BLaER1 treated with 17β-estradiol and CSF1 and Interleukin-3, amounts not matched to agents 10 nM and 100 nM (cell line): Measurements from ENCODE around the gene AMBRA1.

Source experiments
- H3K27ac ChIP-seq, 11 experiments: shearing (Covaris generic); formaldehyde crosslinking; 2 replicates each; pipeline ENCODE4 v1.8.1; 2022
- H3K27me3 ChIP-seq, 11 experiments: shearing (Covaris generic); formaldehyde crosslinking; 2 replicates each; pipeline ENCODE4 v1.8.1; 2022
- H3K36me3 ChIP-seq, 11 experiments: shearing (Covaris generic); formaldehyde crosslinking; 2 replicates each; pipeline ENCODE4 v1.8.1; 2022
- H3K4me1 ChIP-seq, 10 experiments: shearing (Covaris generic); formaldehyde crosslinking; 2 replicates each; pipeline ENCODE4 v1.8.1; 2022
- H3K4me2 ChIP-seq, 11 experiments: shearing (Covaris generic); formaldehyde crosslinking; 2 replicates each; pipeline ENCODE4 v1.8.1; 2022
- H3K4me3 ChIP-seq, 10 experiments: shearing (Covaris generic); formaldehyde crosslinking; 2 replicates each; pipeline ENCODE4 v1.8.1; 2022
- H3K9ac ChIP-seq, 11 experiments: shearing (Covaris generic); formaldehyde crosslinking; 2 replicates each; pipeline ENCODE4 v1.8.1; 2022
- H3K9me3 ChIP-seq, 11 experiments: shearing (Covaris generic); formaldehyde crosslinking; replicated peaks in 1 of 11; 2 replicates each; pipeline ENCODE4 v1.8.1; 2022
- H4K20me1 ChIP-seq, 11 experiments: shearing (Covaris generic); formaldehyde crosslinking; 2 replicates each; pipeline ENCODE4 v1.8.1; 2022
- Cebpa-rat ChIP-seq, 11 experiments: shearing (Covaris generic); IDR thresholded peaks; 2 replicates each; pipeline ENCODE4 v1.8.1; 2022

Gene AMBRA1

DNA sequence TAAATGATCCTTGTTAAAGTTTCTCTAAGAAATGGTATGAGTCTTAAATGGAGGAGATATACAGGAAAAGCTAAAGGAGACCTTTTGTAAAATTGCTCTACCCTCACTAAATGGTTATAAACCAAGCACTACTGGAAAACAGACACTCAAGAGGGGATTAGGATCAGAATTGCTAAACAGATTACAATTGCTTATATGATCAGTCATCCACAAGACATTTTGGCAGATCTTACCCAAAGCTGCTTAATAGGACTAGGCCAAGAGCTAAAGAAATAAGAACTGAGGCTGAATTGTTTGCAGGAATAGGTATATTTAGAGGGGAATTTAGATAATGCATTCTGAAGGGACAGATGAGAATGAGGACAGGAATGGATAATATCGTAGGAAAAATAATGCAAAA lies 13.7 kb upstream of the AMBRA1 start:
- Histone ChIP-seq H3K9me3 (no peaks in the 10 kb centered on the region), H3K4me3 (no peak overlapping the region), H3K36me3 (peaks cover 0 to 14% (median 8%) of the 10 kb centered on the region in 11 experiments; a peak in 12 of 22 replicates), H3K4me1 (peaks cover 0 to 14% (median 0%) of the 10 kb centered on the region in 10 experiments; a peak in 6 of 20 replicates), H3K9ac (no peak overlapping the region), H4K20me1 (no peaks in the 10 kb centered on the region), H3K27ac (no peak overlapping the region), H3K4me2 (no peak overlapping the region), H3K27me3 (no peaks in the 10 kb centered on the region)
- no peak for TF ChIP-seq Cebpa-rat (IDR thresholded peaks at IDR 0.05)

DNA sequence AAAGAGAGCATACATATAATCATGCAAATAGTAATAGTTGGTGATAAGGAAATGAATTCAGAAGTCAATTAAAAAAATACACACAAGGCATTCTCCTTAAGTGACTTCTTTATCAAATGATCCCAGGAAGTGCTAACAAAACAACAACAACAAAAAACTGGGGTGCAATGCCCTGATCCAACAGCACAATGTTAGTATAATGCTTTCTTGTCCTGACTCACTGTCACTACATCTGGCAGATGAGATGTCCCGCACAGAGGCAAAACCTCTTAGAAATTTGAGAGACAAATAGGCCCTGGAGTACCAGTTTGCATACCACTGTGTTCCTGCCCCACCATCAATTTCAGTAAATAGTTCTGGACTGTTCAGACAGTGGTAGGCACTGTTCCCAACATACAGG lies 11.0 kb upstream of the AMBRA1 start:
- H3K4me3 ChIP-seq = no peak overlapping the region
- no peaks in the 10 kb centered on the region for H4K20me1 ChIP-seq
- H3K27me3 ChIP-seq = no peaks in the 10 kb centered on the region
- H3K9ac ChIP-seq = no peak overlapping the region
- TF ChIP-seq Cebpa-rat (IDR thresholded peaks at IDR 0.05) = no peak
- no peak overlapping the region for H3K27ac ChIP-seq
- no peak overlapping the region for H3K4me2 ChIP-seq
- H3K36me3 ChIP-seq = peaks cover 0 to 29% (median 11%) of the 10 kb centered on the region in 11 experiments; a peak in 12 of 22 replicates
- peaks cover 0 to 9% (median 0%) of the 10 kb centered on the region in 10 experiments; a peak in 4 of 20 replicates for H3K4me1 ChIP-seq
- H3K9me3 ChIP-seq = no peaks in the 10 kb centered on the region

DNA sequence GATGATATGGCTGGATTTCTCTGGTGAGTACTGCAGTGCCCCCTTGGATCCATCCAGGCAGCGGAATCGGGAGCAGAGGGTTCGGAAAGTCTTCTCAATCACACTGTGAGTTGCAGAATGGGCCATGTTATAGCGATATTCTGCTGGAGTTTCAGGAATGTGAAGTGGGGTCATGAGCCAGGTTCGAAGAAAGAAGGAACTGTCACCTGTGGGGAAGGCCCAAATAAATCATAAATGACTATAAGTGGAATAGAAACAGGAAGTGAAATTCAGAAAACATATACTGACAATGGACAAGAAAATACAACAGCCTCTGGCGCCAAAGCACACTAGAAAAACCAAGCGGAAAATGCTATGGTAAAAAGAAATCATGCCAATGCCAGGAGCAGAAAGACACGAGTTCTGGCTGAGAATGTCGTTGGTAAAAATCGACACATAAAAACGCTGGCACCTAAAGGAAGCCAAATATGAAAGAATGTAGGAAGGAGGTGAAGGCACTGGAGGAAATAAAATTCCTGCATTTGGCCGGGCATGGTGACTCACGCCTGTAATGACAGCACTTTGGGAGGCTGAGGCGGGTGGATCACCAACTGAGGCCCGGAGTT lies 10.0 kb upstream of the AMBRA1 start:
- Histone ChIP-seq H3K4me1 (peaks cover 0 to 9% (median 0%) of the 10 kb centered on the region in 10 experiments; a peak in 4 of 20 replicates), H4K20me1 (no peaks in the 10 kb centered on the region), H3K9ac (no peak overlapping the region), H3K36me3 (peaks cover 0 to 29% (median 11%) of the 10 kb centered on the region in 11 experiments; a peak in 12 of 22 replicates), H3K4me3 (no peak overlapping the region), H3K27me3 (no peaks in the 10 kb centered on the region), H3K4me2 (no peak overlapping the region), H3K27ac (no peak overlapping the region), H3K9me3 (no peaks in the 10 kb centered on the region)
- no peak for TF ChIP-seq Cebpa-rat (IDR thresholded peaks at IDR 0.05)

DNA sequence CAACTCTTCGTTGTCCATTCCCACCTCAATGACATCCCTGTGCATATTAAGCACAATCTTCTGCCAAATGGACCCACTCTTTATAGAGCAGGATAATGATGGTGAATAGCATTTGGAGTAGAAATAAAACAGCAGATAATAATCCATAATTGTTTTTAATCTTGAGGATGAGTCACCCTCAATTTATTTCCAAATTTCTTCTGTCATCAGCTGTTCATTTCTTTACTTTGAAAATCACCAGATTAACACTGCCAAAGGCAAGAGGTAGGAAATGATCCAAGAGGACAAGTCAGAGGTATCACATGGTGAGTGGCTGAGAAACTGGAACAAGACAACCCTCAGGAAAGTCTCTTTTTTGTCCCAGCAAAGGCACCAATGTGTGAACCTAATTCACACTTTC lies 7.3 kb upstream of the AMBRA1 start:
- Histone ChIP-seq H3K27ac (no peak overlapping the region), H3K36me3 (peaks cover 0 to 29% (median 11%) of the 10 kb centered on the region in 11 experiments; a peak in 12 of 22 replicates), H3K9ac (no peak overlapping the region), H3K4me2 (no peak overlapping the region), H3K9me3 (no peaks in the 10 kb centered on the region), H4K20me1 (no peaks in the 10 kb centered on the region), H3K4me1 (peaks cover 0 to 9% (median 0%) of the 10 kb centered on the region in 10 experiments; a peak in 4 of 20 replicates), H3K4me3 (no peak overlapping the region), H3K27me3 (no peaks in the 10 kb centered on the region)
- TF ChIP-seq Cebpa-rat (IDR thresholded peaks at IDR 0.05) = no peak

DNA sequence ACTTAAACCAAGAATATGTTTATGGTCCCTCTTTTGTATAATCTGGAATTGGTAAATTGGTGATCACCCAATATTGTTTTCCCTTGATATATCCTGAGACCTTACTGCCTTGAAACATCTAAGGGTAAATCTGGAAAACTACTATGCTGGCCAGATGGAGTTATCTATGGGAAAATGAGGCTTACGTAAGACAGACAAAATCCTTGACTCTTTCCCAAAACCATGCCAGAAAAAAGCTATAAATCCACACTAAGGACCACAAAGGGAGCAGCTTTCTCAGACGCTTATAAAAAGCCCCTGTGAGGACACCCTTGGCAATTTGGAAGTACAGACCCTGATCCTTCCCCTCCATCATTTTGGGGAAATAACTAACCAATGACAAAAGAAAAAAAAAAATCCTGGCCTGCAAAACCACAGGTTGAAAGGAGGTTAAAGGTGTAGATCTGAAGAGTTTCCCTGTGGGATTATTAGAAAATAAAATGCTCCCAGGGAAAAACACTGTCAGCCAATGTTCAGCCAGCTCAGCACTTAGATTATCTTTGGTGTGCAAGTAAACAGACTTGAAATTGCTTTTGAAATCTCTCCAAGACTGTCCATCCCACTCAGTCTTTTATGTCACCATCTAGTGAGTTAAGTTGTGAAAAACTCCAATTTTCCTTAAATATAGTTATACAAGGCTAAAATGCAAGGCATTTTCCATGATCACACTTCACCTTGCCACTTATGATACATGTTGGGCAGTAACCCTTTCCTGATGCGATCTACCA lies 6.6 kb upstream of the AMBRA1 start:
- Histone ChIP-seq H3K36me3 (peaks cover 0 to 29% (median 11%) of the 10 kb centered on the region in 11 experiments; a peak in 12 of 22 replicates), H3K4me1 (peaks cover 0 to 9% (median 0%) of the 10 kb centered on the region in 10 experiments; a peak in 4 of 20 replicates), H3K4me2 (no peak overlapping the region), H3K27ac (no peak overlapping the region), H3K4me3 (no peak overlapping the region), H3K27me3 (no peaks in the 10 kb centered on the region), H3K9me3 (no peaks in the 10 kb centered on the region), H3K9ac (no peak overlapping the region), H4K20me1 (no peaks in the 10 kb centered on the region)
- no peak for TF ChIP-seq Cebpa-rat (IDR thresholded peaks at IDR 0.05)

DNA sequence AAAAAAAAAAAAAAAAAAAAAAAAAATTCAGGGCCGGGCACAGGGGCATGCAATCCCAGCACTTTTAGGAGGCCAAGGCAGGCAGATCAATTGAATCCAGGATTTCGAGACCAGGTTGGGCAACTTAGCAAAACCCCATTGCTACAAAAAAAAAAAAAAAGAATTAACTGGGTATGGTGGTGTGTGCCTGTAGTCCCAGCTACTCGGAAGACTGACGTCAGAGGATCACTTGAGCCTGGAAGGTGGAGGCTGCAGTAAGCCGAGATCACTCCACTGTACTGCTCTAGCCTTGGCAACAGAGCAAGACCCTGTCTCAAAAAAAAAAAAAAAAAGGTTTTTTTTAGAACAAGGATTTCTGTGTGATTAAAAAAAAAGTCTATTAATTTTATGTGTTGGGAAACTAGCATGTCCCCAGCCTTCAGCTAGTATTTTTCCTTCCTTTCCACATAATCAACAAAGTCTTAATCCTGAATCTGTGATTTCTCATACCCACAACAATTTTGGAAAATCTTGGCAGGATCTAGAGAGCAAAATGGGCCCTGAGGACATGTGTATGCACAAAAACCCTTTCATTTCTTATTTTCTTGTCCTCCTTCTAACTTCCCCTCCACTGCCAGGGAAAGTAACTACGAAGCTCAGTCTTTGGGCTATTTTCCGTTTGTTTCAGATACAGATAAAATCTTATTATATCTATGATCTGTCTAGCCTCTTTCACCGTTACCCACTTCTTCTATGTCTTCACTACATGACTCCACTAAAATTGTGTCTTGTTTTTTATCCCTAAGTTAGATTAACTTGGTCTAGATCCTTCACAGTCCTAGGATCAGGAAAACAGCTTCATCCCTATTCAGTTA lies 5.7 kb upstream of the AMBRA1 start:
- Histone ChIP-seq H3K9ac (no peak overlapping the region), H3K4me1 (peaks cover 0 to 10% (median 0%) of the 10 kb centered on the region in 10 experiments; a peak in 6 of 20 replicates), H3K9me3 (no peaks in the 10 kb centered on the region)

DNA sequence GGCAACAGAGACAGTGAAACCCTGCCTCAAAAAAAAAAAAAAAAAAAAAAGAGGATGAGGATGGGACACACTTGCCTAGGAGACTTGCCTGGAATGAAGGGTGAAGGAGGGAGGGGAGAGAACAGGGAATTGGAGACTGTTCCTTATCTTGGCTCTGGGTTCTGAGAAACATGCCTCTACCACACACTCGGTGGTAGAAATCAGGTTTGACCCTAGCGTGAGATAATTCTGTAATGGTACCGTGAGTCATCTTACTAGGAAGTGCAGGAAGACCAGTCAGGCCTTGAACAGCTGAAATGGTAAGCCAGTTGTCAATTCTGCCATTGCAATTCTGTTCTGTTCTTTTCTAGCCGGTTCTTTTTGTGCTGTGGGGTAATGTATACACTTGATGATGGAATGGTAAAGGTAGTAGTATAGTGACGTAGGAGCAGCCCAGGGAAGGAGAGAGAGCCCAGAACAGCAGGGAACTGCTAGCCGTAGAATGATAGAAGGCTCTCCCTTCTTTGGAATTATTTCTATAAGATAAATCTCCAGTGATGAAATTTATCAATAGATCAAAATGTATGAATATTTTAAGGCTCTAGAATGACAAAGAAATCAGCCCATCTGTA lies 3.9 kb upstream of the AMBRA1 start:
- Histone ChIP-seq H3K9me3 (no peaks in the 10 kb centered on the region), H3K9ac (no peak overlapping the region), H3K27me3 (no peaks in the 10 kb centered on the region), H3K36me3 (peaks cover 0 to 17% (median 0%) of the 10 kb centered on the region in 11 experiments; a peak in 7 of 22 replicates), H3K4me1 (peaks cover 3 to 11% (median 7%) of the 10 kb centered on the region in 10 experiments; a peak in 19 of 20 replicates), H3K4me2 (no peak overlapping the region), H3K4me3 (no peak overlapping the region), H4K20me1 (peaks cover 0 to 10% (median 6%) of the 10 kb centered on the region in 11 experiments; a peak in 13 of 22 replicates), H3K27ac (no peak overlapping the region)
- no peak for TF ChIP-seq Cebpa-rat (IDR thresholded peaks at IDR 0.05)

More for the DNA sequence above, 5.7 kb upstream of the AMBRA1 start:
- no peak overlapping the region for H3K4me3 ChIP-seq
- TF ChIP-seq Cebpa-rat (IDR thresholded peaks at IDR 0.05) = no peak
- H4K20me1 ChIP-seq = no peaks in the 10 kb centered on the region
- no peak overlapping the region for H3K27ac ChIP-seq
- H3K36me3 ChIP-seq = peaks cover 0 to 29% (median 11%) of the 10 kb centered on the region in 11 experiments; a peak in 12 of 22 replicates
- H3K4me2 ChIP-seq = no peak overlapping the region
- no peaks in the 10 kb centered on the region for H3K27me3 ChIP-seq

DNA sequence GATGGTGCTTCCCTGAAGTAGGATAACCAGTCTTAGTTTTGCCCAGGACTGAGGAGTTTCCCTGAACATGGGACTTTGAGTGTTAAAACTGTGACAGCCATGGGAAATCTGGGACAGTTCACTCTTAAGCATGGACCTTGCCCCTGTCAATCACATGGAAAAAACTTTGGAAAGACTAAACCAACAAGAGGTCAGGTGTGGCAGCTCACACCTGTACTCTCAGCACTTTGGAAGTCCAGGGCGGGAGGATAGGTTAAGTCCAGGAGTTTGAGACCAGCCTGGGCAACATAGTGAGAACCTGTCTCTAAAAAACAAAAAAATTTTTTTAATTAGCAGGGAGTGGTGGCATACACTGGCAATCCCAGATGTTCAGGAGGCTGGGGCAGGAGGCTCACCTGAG lies 3.3 kb upstream of the AMBRA1 start:
- H3K9me3 ChIP-seq = no peaks in the 10 kb centered on the region
- no peak for TF ChIP-seq Cebpa-rat (IDR thresholded peaks at IDR 0.05)

More for the DNA sequence above, 3.3 kb upstream of the AMBRA1 start:
- no peak overlapping the region for H3K4me3 ChIP-seq
- H3K4me1 ChIP-seq = peaks cover 8 to 17% (median 12%) of the 10 kb centered on the region in 10 experiments
- no peak overlapping the region for H3K4me2 ChIP-seq
- H4K20me1 ChIP-seq = peaks cover 4 to 16% (median 12%) of the 10 kb centered on the region in 11 experiments; a peak in 15 of 22 replicates
- peaks cover 0 to 11% (median 0%) of the 10 kb centered on the region in 11 experiments; a peak in 2 of 22 replicates for H3K36me3 ChIP-seq
- no peaks in the 10 kb centered on the region for H3K27me3 ChIP-seq
- H3K27ac ChIP-seq = no peak overlapping the region
- no peak overlapping the region for H3K9ac ChIP-seq
